ENCODE measurements around the gene MRPL52. TPM values are rescaled to one million over a fixed set of nuclear protein-coding genes. Genes with fewer than 3 reads are reported as not detected.
"Not testable (repeated sequence)": the region's sequence is repeated elsewhere in the genome, so short reads cannot be mapped to it uniquely, and the experiment has no call there.

MRPL52 gene
- total RNA-seq, 2 donors from 2014 or later = 64.5 to 81.0 TPM

GRCh38 chr14:22807432-22808087, 22.1 kb upstream of the MRPL52 start:
- intact Hi-C loops (cut with DNase I, micrococcal nuclease) = no loop called here
- ATAC-seq (peak; percentile 79), DNase-seq (no peak)

- intact Hi-C loops (cut with DNase I, micrococcal nuclease) = no loop called here
- peak; percentile 77 for ATAC-seq
These were observed 21.1 kb upstream of the MRPL52 start for GRCh38 chr14:22808388-22809209.

GRCh38 chr14:22811722-22812121, 18.0 kb upstream of the MRPL52 start:
- no peak for ATAC-seq
- intact Hi-C loops (cut with DNase I, micrococcal nuclease) = no loop called here
- no peak for DNase-seq

More at GRCh38 chr14:22808388-22809209, 21.1 kb upstream of the MRPL52 start:
- DNase-seq = no peak

- DNase-seq (no peak), ATAC-seq (no peak)
- intact Hi-C loops (cut with DNase I, micrococcal nuclease) = no loop called here
These were observed 16.9 kb upstream of the MRPL52 start for GRCh38 chr14:22812744-22813143.

GRCh38 chr14:22813145-22813544, 16.5 kb upstream of the MRPL52 start:
- no peak for ATAC-seq
- intact Hi-C loops (cut with DNase I, micrococcal nuclease) = no loop called here

GRCh38 chr14:22814373-22814772, 15.3 kb upstream of the MRPL52 start:
- ATAC-seq = no peak
- intact Hi-C loops (cut with DNase I, micrococcal nuclease) = no loop called here
- DNase-seq = no peak

More at GRCh38 chr14:22813145-22813544, 16.5 kb upstream of the MRPL52 start:
- DNase-seq = no peak

GRCh38 chr14:22814941-22815713, 14.6 kb upstream of the MRPL52 start, which contains the start of gene SLC7A7:
Gene SLC7A7 (minus strand): TSS chr14:22815435. CDS start chr14:22813398, 2,037 bp downstream.
- peak; percentile 76 for ATAC-seq
- intact Hi-C loops (cut with DNase I, micrococcal nuclease) = no loop called here
- DNase-seq = peak in 1 of 2 donors; percentile 19

GRCh38 chr14:22819151-22819988, 10.3 kb upstream of the MRPL52 start:
- intact Hi-C loops (cut with DNase I, micrococcal nuclease) = no loop called here
- DNase-seq = peak; percentile 41 to 46
- ATAC-seq = no peak

GRCh38 chr14:22820731-22821130, 9.0 kb upstream of the MRPL52 start:
- DNase-seq (no peak), ATAC-seq (no peak)
- intact Hi-C loops (cut with DNase I, micrococcal nuclease) = loop anchor here in 1 of 2 donors (10.0 kb wide), 1 partner anchor 266 kb away; no protein-coding TSS in a partner anchor

- DNase-seq = no peak
- ATAC-seq = no peak
- intact Hi-C loops (cut with DNase I, micrococcal nuclease) = loop anchor here in 1 of 2 donors (10.0 kb wide), 1 partner anchor 267 kb away; no protein-coding TSS in a partner anchor
These were observed 8.3 kb upstream of the MRPL52 start for GRCh38 chr14:22821193-22822015.

- ATAC-seq (peak; percentile 16), DNase-seq (peak in 1 of 2 donors; percentile 39)
- intact Hi-C loops (cut with DNase I, micrococcal nuclease) = loop anchor here in 1 of 2 donors (10.0 kb wide), 1 partner anchor 267 kb away; no protein-coding TSS in a partner anchor
These were observed 7.6 kb upstream of the MRPL52 start for GRCh38 chr14:22822016-22822570.

GRCh38 chr14:22822571-22823098, 7.1 kb upstream of the MRPL52 start:
- peak; percentile 75 for ATAC-seq

GRCh38 chr14:22824711-22825359, 4.9 kb upstream of the MRPL52 start:
- intact Hi-C loops (cut with DNase I, micrococcal nuclease) = loop anchor here in 1 of 2 donors (10.0 kb wide), 1 partner anchor 270 kb away; no protein-coding TSS in a partner anchor
- DNase-seq = no peak
- ATAC-seq = no peak

More at GRCh38 chr14:22822571-22823098, 7.1 kb upstream of the MRPL52 start:
- peak; percentile 71 to 80 for DNase-seq
- intact Hi-C loops (cut with DNase I, micrococcal nuclease) = loop anchor here in 1 of 2 donors (10.0 kb wide), 1 partner anchor 268 kb away; no protein-coding TSS in a partner anchor

- not testable (repeated sequence) for ATAC-seq, DNase-seq
- intact Hi-C loops (cut with DNase I, micrococcal nuclease) = loop anchor here in 1 of 2 donors (10.0 kb wide), 1 partner anchor 274 kb away; no protein-coding TSS in a partner anchor
These were observed 519 bp upstream of the MRPL52 start for GRCh38 chr14:22829076-22829660.

GRCh38 chr14:22830443-22831010, 840 bp downstream of the MRPL52 start:
- intact Hi-C loops (cut with DNase I, micrococcal nuclease) = no loop called here
- DNase-seq = no peak
- ATAC-seq = no peak

Measured in left colon (tissue), 2 donors.